GM12892 (cell line): ENCODE measurements around the gene FAM98B.

Experiments
- POLR2A ChIP-seq: IDR thresholded peaks from 2 replicates; pipeline ENCODE4 v1.6.1; 2011; ENCODE audit warnings: low read depth, low read length, control low read depth
- POLR2AphosphoS5 ChIP-seq: IDR thresholded peaks from 2 replicates; pipeline ENCODE4 v1.6.1; 2011; ENCODE audit warnings: low read depth, low read length, control low read depth

GRCh38 chr15:38440353-38441129, 13.4 kb upstream of the FAM98B start:
- no peak for TF ChIP-seq POLR2AphosphoS5
- TF ChIP-seq POLR2A: no peak
